ENCODE results near the gene XCR1. TPM values are rescaled to one million over a fixed set of nuclear protein-coding genes. Genes with fewer than 3 reads are reported as not detected.

Gene XCR1
- total RNA-seq, 1 experiment from 2014 or later = not detected

- POLR2A ChIA-PET (ENCODE audit: low non-redundant PET) = no interaction called here
- TF ChIP-seq EZH2 (IDR thresholded peaks at IDR 0.05; ENCODE audit: borderline replicate concordance, low read depth, low read length, poor library complexity, severe bottlenecking) = no peak
- no peak for TF ChIP-seq CTCF (conservative IDR thresholded peaks at IDR 0.05; ENCODE audit: low read depth, low read length)
Observed at GRCh38 chr3:46013316-46014094, 13.8 kb downstream of the XCR1 start.

GRCh38 chr3:46012246-46012645 lies 15.0 kb downstream of the XCR1 start:
- ChIA-PET CTCF (no interaction called here), POLR2A (ENCODE audit: low non-redundant PET) (no interaction called here)
- Histone ChIP-seq H3K27ac (ENCODE audit: low read depth, low read length, poor library complexity, severe bottlenecking) (no peak overlapping the region), H3K27me3 (replicated peaks; ENCODE audit: insufficient read depth, low read depth, low read length, poor library complexity) (no peaks in the 10 kb centered on the region), H3K36me3 (ENCODE audit: insufficient read depth, low read length, poor library complexity, severe bottlenecking) (no peaks in the 10 kb centered on the region), H3K4me1 (ENCODE audit: insufficient read depth, low read length, poor library complexity, severe bottlenecking) (no peaks in the 10 kb centered on the region), H3K4me3 (ENCODE audit: low read depth, low read length, poor library complexity, severe bottlenecking) (no peak overlapping the region), H3K9me3 (ENCODE audit: low read depth, low read length, poor library complexity, severe bottlenecking) (no peaks in the 10 kb centered on the region)
- TF ChIP-seq CTCF (conservative IDR thresholded peaks at IDR 0.05; ENCODE audit: low read depth, low read length) (no peak), EZH2 (IDR thresholded peaks at IDR 0.05; ENCODE audit: borderline replicate concordance, low read depth, low read length, poor library complexity, severe bottlenecking) (no peak)
- no TSS peak for BruUV-seq (replicated peaks)
- DNase-seq (ENCODE audit: low spot score) = no peak
- intact Hi-C loops (cut with micrococcal nuclease; ENCODE audit: unreplicated experiment) = no loop called here

More at GRCh38 chr3:46013316-46014094, 13.8 kb downstream of the XCR1 start:
- Histone ChIP-seq H3K36me3 (ENCODE audit: insufficient read depth, low read length, poor library complexity, severe bottlenecking) (no peaks in the 10 kb centered on the region), H3K9me3 (ENCODE audit: low read depth, low read length, poor library complexity, severe bottlenecking) (no peaks in the 10 kb centered on the region), H3K27me3 (replicated peaks; ENCODE audit: insufficient read depth, low read depth, low read length, poor library complexity) (no peaks in the 10 kb centered on the region), H3K27ac (ENCODE audit: low read depth, low read length, poor library complexity, severe bottlenecking) (no peak overlapping the region), H3K4me3 (ENCODE audit: low read depth, low read length, poor library complexity, severe bottlenecking) (no peak overlapping the region), H3K4me1 (ENCODE audit: insufficient read depth, low read length, poor library complexity, severe bottlenecking) (no peaks in the 10 kb centered on the region)
- no TSS peak for BruUV-seq (replicated peaks)
- DNase-seq (ENCODE audit: low spot score) = no peak
- CTCF ChIA-PET = no interaction called here
- intact Hi-C loops (cut with micrococcal nuclease; ENCODE audit: unreplicated experiment) = no loop called here

GRCh38 chr3:46010519-46011113 lies 16.7 kb downstream of the XCR1 start:
- BruUV-seq (replicated peaks) = no TSS peak
- H3K4me1 ChIP-seq (ENCODE audit: insufficient read depth, low read length, poor library complexity, severe bottlenecking) = no peaks in the 10 kb centered on the region
- no peak for TF ChIP-seq CTCF (conservative IDR thresholded peaks at IDR 0.05; ENCODE audit: low read depth, low read length)
- ChIA-PET CTCF (no interaction called here), POLR2A (ENCODE audit: low non-redundant PET) (no interaction called here)
- intact Hi-C loops (cut with micrococcal nuclease; ENCODE audit: unreplicated experiment) = no loop called here
- no peaks in the 10 kb centered on the region for H3K9me3 ChIP-seq (ENCODE audit: low read depth, low read length, poor library complexity, severe bottlenecking)
- H3K4me3 ChIP-seq (ENCODE audit: low read depth, low read length, poor library complexity, severe bottlenecking) = no peak overlapping the region
- no peak for DNase-seq (ENCODE audit: low spot score)
- no peaks in the 10 kb centered on the region for H3K27me3 ChIP-seq (replicated peaks; ENCODE audit: insufficient read depth, low read depth, low read length, poor library complexity)
- no peak overlapping the region for H3K27ac ChIP-seq (ENCODE audit: low read depth, low read length, poor library complexity, severe bottlenecking)
- no peaks in the 10 kb centered on the region for H3K36me3 ChIP-seq (ENCODE audit: insufficient read depth, low read length, poor library complexity, severe bottlenecking)

All from A673 (cell line).